Calu3 (cell line): Measurements from ENCODE around the gene TRIM5. TPM values are rescaled to one million over a fixed set of nuclear protein-coding genes. Genes with fewer than 3 reads are reported as not detected.

Experiments
- BruUV-seq: library from RNA; stranded (reverse); fragments of 400-500 nt; replicated peaks from 2 replicates; lab custom pipeline; 2021; lab: Mats Ljungman, UMichigan
- CTCF ChIA-PET: fragments of 300-600 bp; sonication (Branson Sonifier 250); formaldehyde crosslinking; loops from one replicate; lab custom pipeline; 2022; ENCODE audit warnings: antibody characterized with exemption; lab: Charles Lee
- DNase-seq: peaks from one replicate; pipeline ENCODE4 v3.0.0; 2022
- H3K27ac Mint-ChIP-seq: one replicate; pipeline ENCODE4 v1.8.0; 2022; ENCODE audit warnings: mixed read lengths; ENCODE audit not compliant: unreplicated experiment
- H3K27me3 Mint-ChIP-seq: one replicate; pipeline ENCODE4 v1.8.0; 2022; ENCODE audit warnings: mixed read lengths; ENCODE audit not compliant: unreplicated experiment
- H3K36me3 Mint-ChIP-seq: one replicate; pipeline ENCODE4 v1.8.0; 2022; ENCODE audit warnings: mild to moderate bottlenecking, moderate library complexity, mixed read lengths; ENCODE audit not compliant: insufficient read depth, unreplicated experiment
- H3K4me1 Mint-ChIP-seq: one replicate; pipeline ENCODE4 v1.8.0; 2022; ENCODE audit warnings: mild to moderate bottlenecking, low read depth, mixed read lengths; ENCODE audit not compliant: unreplicated experiment
- H3K4me3 Mint-ChIP-seq: one replicate; pipeline ENCODE4 v1.8.0; 2022; ENCODE audit warnings: mild to moderate bottlenecking, low read depth, moderate library complexity, mixed read lengths; ENCODE audit not compliant: unreplicated experiment
- H3K9me3 Mint-ChIP-seq: one replicate; pipeline ENCODE4 v1.8.0; 2022; ENCODE audit warnings: low read depth, mixed read lengths; ENCODE audit not compliant: unreplicated experiment
- intact Hi-C: fragments of 100-400 bp; cut with micrococcal nuclease; formaldehyde crosslinking; loops from one replicate; pipeline ENCODE4 v1.10.0; 2022; ENCODE audit not compliant: unreplicated experiment
- total RNA-seq: library from RNA; stranded (reverse); gene quantifications from 2 replicates; pipeline ENCODE4 v1.2.3, GENCODE V29; 2022
- TF ChIP-seq, protein P1 (sequence below): fragments of 200-600 bp; IDR thresholded peaks from one replicate; pipeline ENCODE4 v1.8.0; 2022; ENCODE audit warnings: antibody characterized with exemption; ENCODE audit not compliant: unreplicated experiment

The TRIM5 gene
- total RNA-seq, 1 experiment from 2014 or later, result 36.8 TPM

DNA sequence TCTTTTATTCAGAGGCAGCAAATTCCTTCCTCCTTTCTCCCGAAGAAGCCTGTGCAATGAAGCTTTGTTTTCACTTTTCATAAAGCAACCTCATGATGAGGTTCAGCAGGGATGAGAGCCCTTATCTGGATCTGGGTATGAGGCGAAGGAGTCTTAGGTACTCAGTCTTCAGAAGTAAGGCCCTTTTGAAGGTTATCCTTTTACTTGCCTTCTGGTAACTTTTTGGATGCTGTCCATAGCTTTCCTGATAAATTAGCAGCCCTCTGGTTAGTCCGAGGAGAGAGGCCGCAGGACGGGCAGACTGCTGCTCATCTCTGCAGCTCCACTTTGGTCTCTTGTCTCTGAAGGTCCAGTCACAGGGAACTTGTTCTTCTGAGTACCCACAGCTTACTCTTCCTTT lies 5.9 kb upstream of the TRIM5 start:
- peaks cover 8% of the 10 kb centered on the region for H3K27me3 Mint-ChIP-seq
- TF ChIP-seq, protein P1, sequence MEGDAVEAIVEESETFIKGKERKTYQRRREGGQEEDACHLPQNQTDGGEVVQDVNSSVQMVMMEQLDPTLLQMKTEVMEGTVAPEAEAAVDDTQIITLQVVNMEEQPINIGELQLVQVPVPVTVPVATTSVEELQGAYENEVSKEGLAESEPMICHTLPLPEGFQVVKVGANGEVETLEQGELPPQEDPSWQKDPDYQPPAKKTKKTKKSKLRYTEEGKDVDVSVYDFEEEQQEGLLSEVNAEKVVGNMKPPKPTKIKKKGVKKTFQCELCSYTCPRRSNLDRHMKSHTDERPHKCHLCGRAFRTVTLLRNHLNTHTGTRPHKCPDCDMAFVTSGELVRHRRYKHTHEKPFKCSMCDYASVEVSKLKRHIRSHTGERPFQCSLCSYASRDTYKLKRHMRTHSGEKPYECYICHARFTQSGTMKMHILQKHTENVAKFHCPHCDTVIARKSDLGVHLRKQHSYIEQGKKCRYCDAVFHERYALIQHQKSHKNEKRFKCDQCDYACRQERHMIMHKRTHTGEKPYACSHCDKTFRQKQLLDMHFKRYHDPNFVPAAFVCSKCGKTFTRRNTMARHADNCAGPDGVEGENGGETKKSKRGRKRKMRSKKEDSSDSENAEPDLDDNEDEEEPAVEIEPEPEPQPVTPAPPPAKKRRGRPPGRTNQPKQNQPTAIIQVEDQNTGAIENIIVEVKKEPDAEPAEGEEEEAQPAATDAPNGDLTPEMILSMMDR, result no peak
- no peaks in the 10 kb centered on the region for H3K36me3 Mint-ChIP-seq
- intact Hi-C loops, result no loop called here
- no TSS peak for BruUV-seq
- peaks cover 9% of the 10 kb centered on the region for H3K4me1 Mint-ChIP-seq
- CTCF ChIA-PET, result interaction anchor here (0.6 kb wide), 1 partner anchor 20 kb away, joined by 3 read pairs; no protein-coding TSS in a partner anchor
- DNase-seq, result no peak
- no peak overlapping the region for H3K4me3 Mint-ChIP-seq
- H3K9me3 Mint-ChIP-seq, result no peaks in the 10 kb centered on the region
- no peak overlapping the region for H3K27ac Mint-ChIP-seq

DNA sequence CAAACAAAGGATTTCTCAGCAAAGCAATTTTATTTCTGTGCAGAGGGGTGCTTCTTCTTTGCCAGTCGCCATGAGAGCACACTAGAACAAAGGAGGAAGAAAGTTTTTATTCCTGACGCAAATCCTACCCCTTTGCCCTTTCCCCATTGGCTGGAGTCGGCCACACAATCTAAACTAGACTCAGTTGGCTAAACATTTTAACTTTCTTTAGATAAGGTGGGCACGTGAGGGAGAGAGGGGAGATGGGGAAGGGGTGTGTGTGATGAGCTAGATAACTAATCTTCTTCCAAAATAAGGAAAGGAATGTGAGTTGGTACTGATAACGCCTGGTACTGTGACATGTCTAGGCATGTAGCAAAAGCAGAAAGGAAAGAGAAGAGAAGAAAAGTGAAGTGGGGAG lies 5.3 kb upstream of the TRIM5 start:
- TF ChIP-seq, protein P1, result no peak
- H3K9me3 Mint-ChIP-seq, result no peaks in the 10 kb centered on the region
- H3K4me1 Mint-ChIP-seq, result peaks cover 9% of the 10 kb centered on the region
- CTCF ChIA-PET, result interaction anchor here (0.6 kb wide), 1 partner anchor 19 kb away, joined by 3 read pairs; no protein-coding TSS in a partner anchor
- peaks cover 2% of the 10 kb centered on the region for H3K27me3 Mint-ChIP-seq
- peak overlapping the region; percentile 40 for H3K4me3 Mint-ChIP-seq
- peaks cover 1% of the 10 kb centered on the region for H3K36me3 Mint-ChIP-seq
- no peak for DNase-seq
- intact Hi-C loops, result no loop called here
- no TSS peak for BruUV-seq
- no peak overlapping the region for H3K27ac Mint-ChIP-seq

DNA sequence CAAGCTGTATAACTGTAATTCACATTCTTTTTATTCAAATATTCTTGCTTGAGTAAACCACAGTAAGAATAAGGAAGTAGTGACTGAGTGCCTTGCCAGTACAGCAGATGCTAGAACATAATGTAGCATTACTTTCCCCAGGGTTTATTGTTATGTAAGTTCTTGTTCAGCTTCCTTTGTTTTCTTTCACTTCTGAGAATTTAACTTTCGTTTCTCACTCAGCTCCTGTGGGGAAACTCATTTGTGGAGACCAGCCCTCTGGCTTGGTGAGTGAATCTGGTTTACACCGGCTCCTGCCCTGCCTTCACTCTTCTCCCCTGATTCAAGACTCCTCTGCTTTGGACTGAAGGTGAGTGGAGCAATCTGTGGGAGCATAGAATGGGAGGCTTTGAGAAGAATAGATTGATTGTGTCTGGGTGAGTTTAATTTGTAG lies 4.7 kb upstream of the TRIM5 start, which contains the start of gene TRIM22:
TSS of gene TRIM22 (plus strand) at position 240 of the 433 bp plus-strand sequence. CDS start 6,443 bp downstream, outside the sequence.
- CTCF ChIA-PET, result no interaction called here
- H3K9me3 Mint-ChIP-seq, result no peaks in the 10 kb centered on the region
- H3K4me1 Mint-ChIP-seq, result peaks cover 9% of the 10 kb centered on the region
- H3K36me3 Mint-ChIP-seq, result peaks cover 8% of the 10 kb centered on the region
- TF ChIP-seq, protein P1, result no peak
- no TSS peak for BruUV-seq
- no peaks in the 10 kb centered on the region for H3K27me3 Mint-ChIP-seq
- no peak for DNase-seq
- intact Hi-C loops, result no loop called here
- H3K27ac Mint-ChIP-seq, result peak within 1 kb of the TSS; percentile 75
- H3K4me3 Mint-ChIP-seq, result peak within 1 kb of the TSS; percentile 40

DNA sequence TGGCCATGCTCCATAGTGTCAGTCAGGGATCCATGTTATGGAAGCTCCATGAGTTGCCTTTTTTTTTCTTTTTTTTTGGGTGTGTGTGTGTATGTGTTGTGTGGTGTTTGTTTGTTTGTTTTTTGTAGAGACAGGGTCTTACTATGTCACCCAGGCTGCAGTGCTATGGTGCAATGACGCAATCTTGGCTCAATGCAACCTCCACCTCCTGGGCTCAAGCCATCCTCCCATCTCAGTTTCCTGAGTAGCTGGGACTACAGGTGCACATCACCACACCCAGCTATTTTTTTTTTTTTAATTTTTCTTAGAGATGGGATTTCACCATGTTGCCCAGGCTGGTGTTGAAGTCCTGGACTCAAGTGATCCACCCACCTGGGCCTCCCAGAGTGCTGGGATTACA lies 3.6 kb upstream of the TRIM5 start:
- intact Hi-C loops, result no loop called here
- H3K9me3 Mint-ChIP-seq, result no peaks in the 10 kb centered on the region
- H3K36me3 Mint-ChIP-seq, result peaks cover 10% of the 10 kb centered on the region
- H3K4me1 Mint-ChIP-seq, result peaks cover 16% of the 10 kb centered on the region
- TF ChIP-seq, protein P1, result no peak
- CTCF ChIA-PET, result no interaction called here
- H3K4me3 Mint-ChIP-seq, result no peak overlapping the region
- no peak for DNase-seq
- no peaks in the 10 kb centered on the region for H3K27me3 Mint-ChIP-seq
- no TSS peak for BruUV-seq
- no peak overlapping the region for H3K27ac Mint-ChIP-seq
